Stimulated activated CD4-positive, alpha-beta T cell treated with anti-CD3 and anti-CD28 coated beads, Interleukin-12 subunit alpha, Interleukin-12 subunit beta, amount 100 ng/mL, for 4 hours (primary cell): ENCODE data around the gene PTPRN2.
"Not testable (repeated sequence)": the region's sequence is repeated elsewhere in the genome, so short reads cannot be mapped to it uniquely, and the experiment has no call there.

Experiments
- DNase-seq: peaks from one replicate; pipeline ENCODE4 v3.0.0-alpha.2; 2020

PTPRN2 gene

DNA sequence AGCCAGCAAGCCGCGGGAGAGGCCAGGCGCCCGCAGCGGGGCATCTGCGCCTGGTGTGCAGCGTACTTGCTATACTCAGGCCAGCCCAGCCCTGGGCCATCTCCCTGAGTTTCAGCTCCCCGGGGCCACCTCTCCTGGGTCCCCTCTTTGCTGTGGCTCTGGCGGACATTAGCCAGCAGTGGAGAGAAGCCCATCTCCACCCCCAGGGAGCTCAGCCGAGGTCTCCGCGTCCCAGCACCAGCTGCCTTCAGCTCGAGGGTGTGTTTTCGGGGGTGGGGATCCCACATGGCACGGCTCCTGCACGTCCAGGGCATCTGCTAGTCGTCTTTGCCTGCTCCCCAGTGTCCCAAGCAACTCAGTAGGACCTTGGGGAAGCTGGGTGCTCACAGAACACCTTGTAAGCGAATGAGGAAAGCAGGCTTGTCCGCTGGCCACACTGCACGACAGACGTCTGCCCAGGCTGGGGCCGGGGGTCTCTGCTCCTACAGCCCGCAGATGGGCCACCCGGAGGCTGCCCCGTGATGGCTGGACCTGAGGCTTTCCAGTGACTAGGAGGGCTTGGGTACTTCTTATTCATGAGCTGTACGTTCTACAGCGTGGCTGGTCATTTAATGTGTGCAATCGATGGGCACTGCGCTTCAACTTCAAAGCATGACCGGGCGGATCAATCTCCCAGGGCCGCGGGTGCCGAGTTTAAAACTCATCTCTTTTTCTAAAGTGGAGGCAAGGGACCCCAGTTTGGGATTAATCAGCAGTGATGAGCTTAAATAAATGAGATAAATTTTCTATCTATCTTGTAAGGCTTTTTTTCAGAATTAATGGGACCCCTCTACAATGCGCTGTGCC is 795.2 kb downstream of the PTPRN2 start:
- no peak for DNase-seq

GRCh38 chr7:157791666-157792065 is 796.0 kb downstream of the PTPRN2 start:
- DNase-seq = no peak

GRCh38 chr7:157791261-157791660 is 796.4 kb downstream of the PTPRN2 start:
- no peak for DNase-seq

- no peak for DNase-seq
Observed at GRCh38 chr7:157789942-157790341, 797.7 kb downstream of the PTPRN2 start.

- no peak for DNase-seq
Observed at GRCh38 chr7:157789094-157789493, 798.5 kb downstream of the PTPRN2 start.

DNA sequence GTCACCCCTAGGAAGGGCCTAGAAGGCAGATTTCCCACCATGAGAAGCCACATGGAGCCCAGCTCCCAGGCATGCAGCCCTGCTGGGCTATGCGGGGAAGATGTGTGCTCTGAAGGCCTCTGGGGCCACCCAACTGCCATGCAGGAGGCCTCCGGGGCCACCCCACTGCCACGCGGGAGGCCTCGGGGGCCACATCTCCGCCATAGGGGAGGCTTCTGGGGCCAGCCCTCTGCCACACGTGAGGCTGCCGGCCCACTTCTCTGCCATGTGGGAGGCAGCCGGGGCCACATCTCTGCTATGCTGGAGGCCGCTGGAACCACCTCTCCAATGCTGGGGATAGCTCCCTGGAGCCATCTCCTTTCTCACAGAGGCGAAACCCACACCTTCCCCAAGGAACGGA is 799.0 kb downstream of the PTPRN2 start:
- no peak for DNase-seq

DNA sequence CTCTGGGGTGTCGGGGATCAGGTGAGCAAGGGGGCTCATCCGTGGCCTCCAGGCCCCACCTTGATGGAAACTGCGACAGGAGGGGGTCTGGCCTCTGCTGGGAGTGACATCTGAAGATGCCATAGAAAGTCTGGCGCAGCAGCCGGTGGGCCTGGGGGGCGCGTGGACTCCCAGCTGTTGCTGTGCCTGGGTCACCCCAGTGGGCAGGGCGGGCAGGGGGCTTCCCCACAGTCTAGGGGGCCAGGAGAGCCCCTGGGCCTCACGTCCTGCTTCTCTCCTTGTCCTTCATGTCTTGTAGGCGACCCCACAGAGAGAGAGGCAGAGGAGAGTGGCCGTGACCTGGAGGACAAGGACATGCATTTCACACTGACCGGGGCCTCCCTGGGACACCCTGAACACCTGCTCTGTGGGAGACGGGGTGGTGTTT is 800.3 kb downstream of the PTPRN2 start:
- DNase-seq = no peak

DNA sequence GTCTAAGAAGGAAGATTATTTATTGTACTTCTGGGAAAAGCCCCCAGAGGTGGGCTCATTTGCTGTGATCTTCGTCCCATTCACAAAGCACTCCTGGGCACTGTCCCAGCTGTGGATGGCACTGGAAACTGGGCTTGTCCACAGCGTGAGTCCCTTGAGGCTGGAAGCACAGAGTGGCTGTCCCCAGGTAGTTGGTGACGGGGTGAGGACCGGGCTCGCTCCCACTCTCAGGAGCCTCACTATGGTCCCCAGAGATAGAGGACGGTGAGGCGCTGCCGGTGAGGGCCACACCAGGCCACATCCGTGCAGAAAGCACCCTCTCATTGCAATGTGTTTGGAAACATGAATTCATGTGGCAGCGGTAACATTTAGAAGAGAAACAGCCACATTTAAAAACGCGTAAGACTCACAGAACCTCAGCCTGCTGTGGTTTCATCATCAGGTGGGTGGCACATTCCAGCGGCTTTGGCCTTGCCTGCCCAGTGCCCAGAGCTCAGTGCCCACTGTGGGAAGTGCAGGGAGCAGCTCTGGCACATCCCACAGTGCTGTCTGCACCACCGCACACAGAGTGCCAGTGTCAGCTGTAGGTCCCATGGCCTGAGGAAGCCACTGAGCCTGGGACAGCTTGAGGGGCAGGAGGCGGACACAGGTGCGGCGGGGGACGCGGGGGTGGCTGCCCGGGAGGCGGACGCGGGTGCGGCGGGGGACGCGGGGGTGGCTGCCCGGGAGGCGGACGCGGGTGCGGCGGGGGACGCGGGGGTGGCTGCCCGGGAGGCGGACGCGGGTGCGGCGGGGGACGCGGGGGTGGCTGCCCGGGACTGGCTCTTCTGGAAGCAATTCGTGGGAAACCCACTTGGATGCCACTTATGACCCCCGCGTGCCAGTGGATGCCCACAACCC is 801.0 kb downstream of the PTPRN2 start:
- DNase-seq = no peak

DNA sequence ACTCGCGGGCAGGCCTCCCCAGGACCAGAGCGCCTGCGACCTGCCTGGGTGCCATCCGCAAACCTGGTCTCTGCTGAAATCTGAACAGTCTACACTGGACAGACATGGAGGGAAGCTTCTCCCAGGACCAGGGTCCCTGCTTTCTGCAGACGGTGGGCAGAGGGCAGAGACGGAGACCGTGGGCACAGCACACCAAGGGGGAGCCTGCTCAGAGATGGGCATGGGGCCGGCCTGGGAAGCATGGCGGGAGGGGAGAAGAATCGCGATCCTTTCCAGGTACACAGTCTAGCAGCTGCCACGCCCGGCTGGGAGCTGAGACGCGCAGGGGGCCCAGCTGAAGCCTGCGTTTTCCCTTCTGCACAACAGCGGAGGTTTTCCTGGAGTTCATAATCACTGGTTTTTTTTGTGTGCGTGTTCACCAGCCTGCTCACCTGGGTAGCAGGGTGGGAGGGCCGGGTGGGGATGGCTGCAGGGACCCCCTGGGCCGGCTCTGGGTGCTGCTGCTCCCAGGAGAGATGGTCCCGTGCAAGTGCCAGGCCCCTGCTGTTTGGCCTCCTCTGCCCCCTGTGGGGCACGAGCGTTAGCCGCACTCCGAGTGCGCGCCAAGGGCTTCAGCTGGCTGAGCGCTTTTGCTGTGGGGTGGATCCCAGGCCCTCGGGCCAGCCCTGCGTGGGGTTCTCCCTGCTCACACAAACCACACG is 802.0 kb downstream of the PTPRN2 start:
- DNase-seq = no peak

DNA sequence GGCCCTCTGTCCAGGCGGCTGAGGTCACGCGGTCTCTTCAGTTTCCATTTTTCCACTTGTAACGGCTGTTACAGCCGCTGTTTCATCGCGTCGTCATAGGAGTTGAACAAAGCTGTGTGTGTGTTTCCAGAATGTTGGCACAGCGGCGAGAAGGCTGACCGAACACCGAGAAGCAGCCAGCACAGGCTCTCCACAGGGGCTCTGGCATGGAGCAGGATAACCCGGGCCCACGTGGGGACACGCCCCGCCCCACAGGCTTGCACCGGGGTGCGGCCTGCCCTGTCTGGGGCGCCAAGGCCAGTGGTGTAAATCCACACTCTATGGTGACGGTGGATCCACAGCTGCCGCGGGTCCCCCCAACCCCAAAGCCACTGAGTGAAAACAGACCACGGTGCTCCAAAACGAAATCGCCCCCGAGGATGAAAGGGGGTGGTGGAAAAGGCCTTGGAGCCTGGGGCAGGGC is 802.6 kb downstream of the PTPRN2 start:
- no peak for DNase-seq

DNA sequence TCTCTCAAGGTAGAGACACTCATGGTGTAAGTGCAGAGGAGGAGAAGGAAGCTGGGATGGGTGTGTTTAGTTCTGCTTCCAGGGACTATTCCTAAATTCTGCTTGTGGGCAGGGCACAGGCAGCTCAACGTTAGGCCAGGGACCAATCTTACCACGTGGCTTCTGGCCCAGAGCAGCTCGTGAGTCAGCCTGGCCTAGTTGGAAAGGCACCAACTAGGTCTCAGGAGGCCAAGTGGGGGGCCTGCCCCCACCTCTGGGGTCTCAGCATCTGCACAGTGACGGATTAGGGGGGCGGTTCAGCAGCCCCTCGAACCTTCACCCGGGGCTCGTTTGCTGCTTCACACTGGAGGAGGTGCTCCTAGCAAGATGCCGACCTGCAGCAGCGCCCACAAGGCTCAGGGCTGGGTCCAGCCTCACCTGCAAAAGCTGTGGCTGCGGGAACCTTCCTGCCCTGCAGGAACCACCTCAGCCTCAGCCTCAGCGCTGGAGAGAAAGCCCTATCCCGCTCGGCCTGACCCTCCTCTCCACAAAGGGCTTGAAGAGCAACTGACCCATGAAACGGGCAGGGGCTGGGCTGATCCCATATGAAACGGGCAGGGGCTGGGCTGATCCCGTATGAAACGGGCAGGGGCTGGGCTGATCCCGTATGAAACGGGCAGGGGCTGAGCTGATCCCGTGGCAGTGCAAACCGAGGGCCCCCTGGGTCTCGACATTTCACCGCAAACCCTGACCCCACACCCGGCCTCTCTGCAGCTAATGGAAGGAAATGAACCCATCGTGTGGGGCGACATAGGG is 803.4 kb downstream of the PTPRN2 start:
- DNase-seq = no peak

GRCh38 chr7:157782041-157782440 is 805.6 kb downstream of the PTPRN2 start:
- DNase-seq = no peak

GRCh38 chr7:157780721-157781120 is 806.9 kb downstream of the PTPRN2 start:
- no peak for DNase-seq

- no peak for DNase-seq
Observed at GRCh38 chr7:157780312-157780711, 807.3 kb downstream of the PTPRN2 start.

DNA sequence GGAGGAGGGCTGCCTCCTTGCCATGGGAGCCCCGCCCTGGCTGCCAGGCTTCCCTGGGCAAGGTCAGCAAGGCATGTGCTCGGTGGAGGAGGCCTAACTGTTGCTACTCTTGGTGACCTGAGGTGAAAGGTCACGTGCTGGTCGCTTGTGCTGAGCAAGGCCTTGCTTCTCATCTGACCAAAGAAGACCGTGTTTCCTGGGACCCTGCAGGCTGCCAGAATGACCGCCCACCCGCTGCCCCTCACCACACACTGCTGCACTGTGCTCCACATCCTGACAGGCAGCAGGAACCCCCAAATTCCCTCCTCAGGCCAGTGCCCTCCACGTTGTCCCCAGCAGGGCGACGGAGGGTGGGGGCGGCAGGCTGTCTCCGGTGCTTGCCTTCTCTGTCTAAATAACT is 808.4 kb downstream of the PTPRN2 start:
- DNase-seq = no peak

DNA sequence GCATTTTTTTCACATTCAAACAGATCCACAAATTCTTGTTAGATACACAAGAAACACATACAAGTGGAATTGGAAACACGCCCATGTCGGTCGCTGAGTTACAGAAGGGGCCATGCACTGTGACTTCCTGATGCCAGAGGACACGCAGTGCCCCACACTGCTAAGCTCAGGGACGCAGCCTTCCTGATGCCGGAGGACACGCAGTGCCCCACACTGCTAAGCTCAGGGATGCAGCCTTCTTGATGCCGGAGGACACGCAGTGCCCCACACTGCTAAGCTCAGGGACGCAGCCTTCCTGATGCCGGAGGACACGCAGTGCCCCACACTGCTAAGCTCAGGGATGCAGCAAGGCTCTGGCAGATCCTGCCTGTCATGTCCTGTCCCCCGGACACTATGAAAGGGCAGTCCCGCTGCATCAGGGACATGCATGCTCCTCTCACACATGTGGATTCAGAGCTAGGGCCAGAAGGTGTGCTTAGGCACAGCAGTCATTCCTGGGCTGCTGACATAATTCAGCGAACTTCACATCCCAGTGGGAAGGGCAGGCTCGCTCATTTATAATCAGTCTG is 810.3 kb downstream of the PTPRN2 start:
- DNase-seq = not testable (repeated sequence)

DNA sequence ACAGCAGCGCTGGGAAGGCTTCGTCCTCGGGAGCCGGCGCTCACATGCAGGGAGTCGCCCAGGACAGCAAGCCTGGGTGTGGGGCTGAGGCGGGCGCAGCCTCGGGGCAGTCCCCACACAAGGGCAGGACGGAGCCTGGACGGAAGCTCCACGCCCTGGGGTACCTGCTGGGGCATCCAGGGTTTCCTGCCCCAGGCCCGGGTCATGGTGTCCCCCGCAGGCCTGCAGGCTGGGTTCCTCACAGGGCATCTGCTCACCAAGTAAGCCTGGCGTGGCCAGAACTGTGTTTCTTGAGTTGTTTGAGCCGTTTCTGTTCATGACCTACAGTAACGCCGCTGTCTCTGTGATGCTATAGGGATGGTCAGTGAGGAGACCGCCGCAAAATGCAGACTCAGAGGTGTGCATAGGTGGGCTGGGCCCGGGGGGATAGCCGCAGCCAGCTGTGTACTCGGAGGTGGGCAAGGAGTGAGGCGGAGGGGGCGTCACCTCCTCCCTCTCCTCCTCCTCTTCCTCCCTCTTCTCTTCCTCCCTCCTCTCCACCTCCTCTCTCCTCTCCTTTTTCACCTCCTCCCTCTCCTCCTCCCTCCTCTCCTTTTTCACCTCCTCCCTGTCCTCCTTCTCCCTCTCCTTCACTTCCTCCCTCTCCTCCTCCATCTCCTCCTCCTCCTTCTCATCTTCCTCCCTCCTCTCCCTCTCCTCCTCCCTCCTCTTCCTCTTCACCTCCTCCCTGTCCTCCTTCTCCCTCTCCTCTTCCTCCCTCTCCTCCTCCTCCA is 811.9 kb downstream of the PTPRN2 start:
- DNase-seq = no peak

- DNase-seq = no peak
Observed at GRCh38 chr7:157775021-157775559, 812.5 kb downstream of the PTPRN2 start.

DNA sequence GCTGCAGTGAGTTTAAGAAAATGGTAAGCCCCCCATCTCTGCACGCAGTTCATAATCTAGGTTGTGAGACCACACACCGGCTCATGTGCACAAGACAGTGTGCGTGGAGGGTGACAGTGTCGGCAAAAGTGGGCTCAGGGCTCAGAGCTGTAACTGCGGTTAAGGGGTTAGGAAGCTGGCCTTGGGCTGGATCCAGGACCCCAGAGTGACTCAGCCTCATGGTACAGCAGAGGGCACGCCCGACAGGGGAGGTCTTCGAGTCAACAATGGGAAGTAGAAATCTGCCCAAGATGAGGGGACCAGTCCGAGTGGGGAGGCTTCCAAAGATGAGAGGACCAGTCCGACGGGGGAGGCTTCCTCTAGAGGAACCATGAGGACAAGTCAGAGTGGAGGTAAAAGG is 813.1 kb downstream of the PTPRN2 start:
- DNase-seq = no peak

DNA sequence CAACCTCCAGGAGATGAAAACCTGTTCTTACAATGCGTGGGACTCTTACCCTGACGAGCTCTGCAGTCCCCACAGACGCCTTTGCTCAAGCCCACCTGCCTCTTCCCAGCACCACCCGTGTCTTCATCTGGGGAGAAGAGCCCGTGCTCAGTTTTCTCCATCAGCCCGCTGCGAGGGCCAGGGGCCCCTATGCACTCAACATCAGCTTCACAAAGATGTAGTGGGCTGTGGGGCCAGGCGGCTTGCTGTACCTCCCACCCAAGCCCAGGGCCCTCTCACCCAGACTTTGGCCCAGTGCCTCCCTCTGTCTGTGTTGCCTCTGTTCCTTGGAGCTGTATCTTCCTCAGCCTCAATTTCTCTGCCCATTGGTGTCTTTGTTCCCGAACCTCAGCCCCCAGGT is 814.3 kb downstream of the PTPRN2 start:
- no peak for DNase-seq
